GM12878 (cell line): Measurements from ENCODE around the gene DNMT3B. TPM values are rescaled to one million over a fixed set of nuclear protein-coding genes. Genes with fewer than 3 reads are reported as not detected.

Source experiments
- ATAC-seq: fragments of 200-7000 bp; cut with Tn5 transposase; 3 replicates; pipeline ENCODE4 v1.9.1; 2020; ENCODE audit warnings: mild to moderate bottlenecking, moderate library complexity
- BruUV-seq: library from RNA; stranded (reverse); fragments of 400-500 nt; replicated peaks from 2 replicates; lab custom pipeline; 2021; lab: Mats Ljungman, UMichigan
- CTCF ChIA-PET: fragments of 300-600 bp; sonication (Branson Sonifier 250); formaldehyde crosslinking; extraction: SDS; loops from one replicate; lab custom pipeline; 2021; ENCODE audit warnings: inconsistent platforms; lab: Yijun Ruan, JAX
- POLR2A ChIA-PET: fragments of 350-600 bp; formaldehyde crosslinking; extraction: SDS; loops from one replicate; lab custom pipeline; 2021; ENCODE audit warnings: inconsistent platforms; lab: Charles Lee
- RAD21 ChIA-PET: fragments of 300-600 bp; sonication (Branson Sonifier 250); formaldehyde crosslinking; loops from one replicate; lab custom pipeline; 2023; ENCODE audit warnings: antibody characterized with exemption; ENCODE audit not compliant: unreplicated experiment; lab: Charles Lee
- SMC1A ChIA-PET: fragments of 300-600 bp; sonication (Branson Sonifier 250); formaldehyde crosslinking; loops from one replicate; lab custom pipeline; 2023; ENCODE audit not compliant: unreplicated experiment, uncharacterized antibody; lab: Charles Lee
- DNase-seq: peaks from one replicate; pipeline ENCODE4 v3.0.0-alpha.2; 2011; ENCODE audit warnings: low read depth, low spot score
- FAIRE-seq: peaks from 3 replicates; lab custom pipeline; 2011; peaks lifted over from hg19 to GRCh38; lab: Jason Lieb, UNC
- H2AFZ ChIP-seq: 2 replicates; pipeline ENCODE4 v1.6.0; 2011; ENCODE audit warnings: low read depth, low read length, control low read depth; ENCODE audit not compliant: control insufficient read depth
- H3K27ac ChIP-seq: 2 replicates; pipeline ENCODE4 v1.5.1; 2011; ENCODE audit warnings: control low read depth; ENCODE audit not compliant: control insufficient read depth, insufficient read depth
- H3K27me3 ChIP-seq, 2 experiments: replicated peaks in 1 of 2; 2 replicates each; pipeline versions ENCODE4 v1.6.0 to v1.6.1; 2011; ENCODE audit warnings: low read length in 1 of 2; ENCODE audit not compliant: control insufficient read depth in 2 of 2, insufficient read depth in 2 of 2
- H3K36me3 ChIP-seq, 2 experiments: 2 replicates each; pipeline ENCODE4 v1.5.1; 2011; ENCODE audit warnings: low read length in 1 of 2; ENCODE audit not compliant: control insufficient read depth in 2 of 2, insufficient read depth in 2 of 2
- H3K4me1 ChIP-seq: 2 replicates; pipeline ENCODE4 v1.6.1; 2011; ENCODE audit warnings: mild to moderate bottlenecking, low read length, moderate library complexity, mixed read lengths; ENCODE audit not compliant: control insufficient read depth, insufficient read depth
- H3K4me2 ChIP-seq: 2 replicates; pipeline ENCODE4 v1.6.0; 2011; ENCODE audit warnings: control low read depth; ENCODE audit not compliant: control insufficient read depth, insufficient read depth
- H3K4me3 ChIP-seq: fragments of 200-600 bp; sonication (generic); 2 replicates; pipeline ENCODE4 v1.5.1; 2016
- H3K79me2 ChIP-seq: 2 replicates; pipeline ENCODE4 v1.6.0; 2011; ENCODE audit warnings: low read length; ENCODE audit not compliant: control insufficient read depth, insufficient read depth
- H3K9ac ChIP-seq: 2 replicates; pipeline ENCODE4 v1.8.0; 2011; ENCODE audit warnings: low read length, control low read depth, mixed read lengths; ENCODE audit not compliant: control insufficient read depth, insufficient read depth
- H3K9me3 ChIP-seq: replicated peaks from 3 replicates; pipeline ENCODE4 v1.5.1; 2011; ENCODE audit warnings: mild to moderate bottlenecking, low read length; ENCODE audit not compliant: control insufficient read depth, insufficient read depth
- H4K20me1 ChIP-seq: 2 replicates; pipeline ENCODE4 v1.6.0; 2011; ENCODE audit not compliant: control insufficient read depth, insufficient read depth
- ETV6 ChIP-seq, 2 experiments: fragments of 450-650 bp in 1 of 2; IDR thresholded peaks in 1 of 2; conservative IDR thresholded peaks in 1 of 2; 2 replicates each; pipeline ENCODE4 v1.6.1; 2014; ENCODE audit warnings: antibody characterized with exemption in 1 of 2, borderline replicate concordance in 1 of 2, low read depth in 1 of 2, mild to moderate bottlenecking in 1 of 2, moderate library complexity in 1 of 2
- FOXK2 ChIP-seq: fragments of 450-650 bp; IDR thresholded peaks from 2 replicates; pipeline ENCODE4 v1.6.1; 2017; ENCODE audit warnings: mild to moderate bottlenecking, moderate library complexity
- IRF4 ChIP-seq: IDR thresholded peaks from 2 replicates; pipeline ENCODE4 v1.6.1; 2011; ENCODE audit warnings: low read depth, low read length
- MEF2B ChIP-seq: fragments of 450-650 bp; IDR thresholded peaks from 2 replicates; pipeline ENCODE4 v1.6.1; 2018; ENCODE audit warnings: mild to moderate bottlenecking, moderate library complexity; ENCODE audit not compliant: partially characterized antibody, poor library complexity, severe bottlenecking
- NFYB ChIP-seq: IDR thresholded peaks from 2 replicates; pipeline ENCODE4 v1.6.1; 2011; ENCODE audit warnings: low read depth, mild to moderate bottlenecking, low read length, improper control_type of control experiment, moderate library complexity; ENCODE audit not compliant: insufficient read depth
- NR2C2 ChIP-seq: IDR thresholded peaks from 2 replicates; pipeline ENCODE4 v1.6.1; 2011; ENCODE audit warnings: borderline replicate concordance, low read depth; ENCODE audit not compliant: control insufficient read depth, insufficient read length
- SKIL ChIP-seq: fragments of 450-650 bp; IDR thresholded peaks from 2 replicates; pipeline ENCODE4 v1.6.1; 2017; ENCODE audit warnings: mild to moderate bottlenecking, low read depth, inconsistent platforms; ENCODE audit not compliant: poor library complexity, severe bottlenecking
- SREBF1 ChIP-seq: IDR thresholded peaks from 2 replicates; pipeline ENCODE4 v1.6.1; 2012; ENCODE audit warnings: mild to moderate bottlenecking, low read length
- TCF7 ChIP-seq: IDR thresholded peaks from 2 replicates; pipeline ENCODE4 v1.6.1; 2014; ENCODE audit warnings: antibody characterized with exemption, borderline replicate concordance
- WGBS: methylation state at CpG from one replicate; pipeline ENCODE4 v1.1.6; 2016; ENCODE audit warnings: low lambda C conversion rate; ENCODE audit not compliant: insufficient replicate concordance, insufficient coverage; ENCODE audit errors: missing lambda C conversion rate; 5-methylcytosine and 5-hydroxymethylcytosine counted together
- in situ Hi-C: fragments of 300-500 bp; cut with MboI; formaldehyde crosslinking; loops from 9 replicates; pipeline ENCODE4 v1.14.3; 2018; ENCODE audit warnings: mixed read lengths
- intact Hi-C: fragments of 100-400 bp; cut with micrococcal nuclease; formaldehyde crosslinking; loops from one replicate; pipeline ENCODE4 v1.14.2; 2022; ENCODE audit not compliant: unreplicated experiment
- polyA plus RNA-seq, 11 experiments: library from polyadenylated mRNA; depleted of rRNA in 4 of 11; unstranded in 6 of 11; stranded (reverse) in 5 of 11; fragments of >200 nt; fragmentation: Nextera tagmentation in 4 of 11; fragmentation: Illumina TruSeq in 1 of 11; extraction: Ambion mirVana in 4 of 11; extraction: Trizol in 1 of 11; gene quantifications; 1 replicate in 1 of 11; 2 replicates in 10 of 11; pipeline versions ENCODE4 v1.2.1 to v1.2.3, GENCODE V29; 2011 to 2016; ENCODE audit warnings: inconsistent platforms in 2 of 11, missing spikeins in 2 of 11, low read depth in 1 of 11
- total RNA-seq, 4 experiments: library from RNA; depleted of rRNA in 3 of 4; stranded (reverse); fragments of >200 nt in 3 of 4; fragmentation: Illumina TruSeq in 1 of 4; extraction: Trizol in 1 of 4; gene quantifications; 2 replicates each; pipeline versions ENCODE4 v1.2.1 to v1.2.3, GENCODE V29; 2013 to 2021
- TF ChIP-seq, protein P1 (sequence below): fragments of 450-650 bp; IDR thresholded peaks from 2 replicates; pipeline ENCODE4 v1.6.1; 2016; ENCODE audit warnings: mild to moderate bottlenecking, moderate library complexity, borderline replicate concordance
- TF ChIP-seq, protein P2 (sequence below): fragments of 450-650 bp; IDR thresholded peaks from 2 replicates; pipeline ENCODE4 v1.6.1; 2017; ENCODE audit warnings: mild to moderate bottlenecking, moderate library complexity

The DNMT3B gene
- total and polyA plus RNA-seq, 10 of the 15 experiments (the other 5 are each of a cell fraction or from before 2014, with no cell fraction given), result 0.23 to 1.9 (median 1.1) TPM

- intact Hi-C loops (no loop called here), in situ Hi-C loops (no loop called here)
- Histone ChIP-seq H3K9me3 (no peaks in the 10 kb centered on the region), H3K9ac (no peak overlapping the region), H3K27me3 (no peaks in the 10 kb centered on the region), H3K79me2 (peaks cover 3% of the 10 kb centered on the region), H3K4me1 (no peaks in the 10 kb centered on the region; the same call in 1 of the 2 replicates), H3K27ac (no peak overlapping the region), H4K20me1 (no peaks in the 10 kb centered on the region; the same call in 1 of the 2 replicates), H3K4me2 (no peak overlapping the region), H2AFZ (no peak overlapping the region), H3K36me3 (peaks cover 20 to 44% of the 10 kb centered on the region in 2 experiments), H3K4me3 (no peak overlapping the region)
- POLR2A ChIA-PET, result no interaction called here
- ATAC-seq (no peak), FAIRE-seq (no peak), DNase-seq (no peak)
- SMC1A ChIA-PET, result interaction anchor here (1.1 kb wide), 1 partner anchor 16 kb away, joined by 3 read pairs; no protein-coding TSS in a partner anchor
- CTCF ChIA-PET, result interaction anchor here (1.0 kb wide), 1 partner anchor 47 kb away, joined by 4 read pairs; no protein-coding TSS in a partner anchor
- WGBS, result 100% methylated on average over 1 of the region's 1 CpG
- RAD21 ChIA-PET, result no interaction called here
- BruUV-seq, result no TSS peak
- TF ChIP-seq ETV6 (conservative IDR thresholded peaks at IDR 0.05 in 1 of 2, IDR thresholded peaks at IDR 0.05 in 1 of 2; ENCODE audit: borderline replicate concordance in 1 of 2, low read depth in 1 of 2), result no peak
- no peak for TF ChIP-seq SREBF1
- TF ChIP-seq NR2C2, result no peak
- TF ChIP-seq NFYB, result no peak
- TF ChIP-seq IRF4, result no peak
- no peak for TF ChIP-seq TCF7
- no peak for TF ChIP-seq MEF2B
- TF ChIP-seq FOXK2, result no peak
- TF ChIP-seq, protein P1, sequence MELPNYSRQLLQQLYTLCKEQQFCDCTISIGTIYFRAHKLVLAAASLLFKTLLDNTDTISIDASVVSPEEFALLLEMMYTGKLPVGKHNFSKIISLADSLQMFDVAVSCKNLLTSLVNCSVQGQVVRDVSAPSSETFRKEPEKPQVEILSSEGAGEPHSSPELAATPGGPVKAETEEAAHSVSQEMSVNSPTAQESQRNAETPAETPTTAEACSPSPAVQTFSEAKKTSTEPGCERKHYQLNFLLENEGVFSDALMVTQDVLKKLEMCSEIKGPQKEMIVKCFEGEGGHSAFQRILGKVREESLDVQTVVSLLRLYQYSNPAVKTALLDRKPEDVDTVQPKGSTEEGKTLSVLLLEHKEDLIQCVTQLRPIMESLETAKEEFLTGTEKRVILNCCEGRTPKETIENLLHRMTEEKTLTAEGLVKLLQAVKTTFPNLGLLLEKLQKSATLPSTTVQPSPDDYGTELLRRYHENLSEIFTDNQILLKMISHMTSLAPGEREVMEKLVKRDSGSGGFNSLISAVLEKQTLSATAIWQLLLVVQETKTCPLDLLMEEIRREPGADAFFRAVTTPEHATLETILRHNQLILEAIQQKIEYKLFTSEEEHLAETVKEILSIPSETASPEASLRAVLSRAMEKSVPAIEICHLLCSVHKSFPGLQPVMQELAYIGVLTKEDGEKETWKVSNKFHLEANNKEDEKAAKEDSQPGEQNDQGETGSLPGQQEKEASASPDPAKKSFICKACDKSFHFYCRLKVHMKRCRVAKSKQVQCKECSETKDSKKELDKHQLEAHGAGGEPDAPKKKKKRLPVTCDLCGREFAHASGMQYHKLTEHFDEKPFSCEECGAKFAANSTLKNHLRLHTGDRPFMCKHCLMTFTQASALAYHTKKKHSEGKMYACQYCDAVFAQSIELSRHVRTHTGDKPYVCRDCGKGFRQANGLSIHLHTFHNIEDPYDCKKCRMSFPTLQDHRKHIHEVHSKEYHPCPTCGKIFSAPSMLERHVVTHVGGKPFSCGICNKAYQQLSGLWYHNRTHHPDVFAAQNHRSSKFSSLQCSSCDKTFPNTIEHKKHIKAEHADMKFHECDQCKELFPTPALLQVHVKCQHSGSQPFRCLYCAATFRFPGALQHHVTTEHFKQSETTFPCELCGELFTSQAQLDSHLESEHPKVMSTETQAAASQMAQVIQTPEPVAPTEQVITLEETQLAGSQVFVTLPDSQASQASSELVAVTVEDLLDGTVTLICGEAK, result no peak
- TF ChIP-seq SKIL, result no peak
- TF ChIP-seq, protein P2, sequence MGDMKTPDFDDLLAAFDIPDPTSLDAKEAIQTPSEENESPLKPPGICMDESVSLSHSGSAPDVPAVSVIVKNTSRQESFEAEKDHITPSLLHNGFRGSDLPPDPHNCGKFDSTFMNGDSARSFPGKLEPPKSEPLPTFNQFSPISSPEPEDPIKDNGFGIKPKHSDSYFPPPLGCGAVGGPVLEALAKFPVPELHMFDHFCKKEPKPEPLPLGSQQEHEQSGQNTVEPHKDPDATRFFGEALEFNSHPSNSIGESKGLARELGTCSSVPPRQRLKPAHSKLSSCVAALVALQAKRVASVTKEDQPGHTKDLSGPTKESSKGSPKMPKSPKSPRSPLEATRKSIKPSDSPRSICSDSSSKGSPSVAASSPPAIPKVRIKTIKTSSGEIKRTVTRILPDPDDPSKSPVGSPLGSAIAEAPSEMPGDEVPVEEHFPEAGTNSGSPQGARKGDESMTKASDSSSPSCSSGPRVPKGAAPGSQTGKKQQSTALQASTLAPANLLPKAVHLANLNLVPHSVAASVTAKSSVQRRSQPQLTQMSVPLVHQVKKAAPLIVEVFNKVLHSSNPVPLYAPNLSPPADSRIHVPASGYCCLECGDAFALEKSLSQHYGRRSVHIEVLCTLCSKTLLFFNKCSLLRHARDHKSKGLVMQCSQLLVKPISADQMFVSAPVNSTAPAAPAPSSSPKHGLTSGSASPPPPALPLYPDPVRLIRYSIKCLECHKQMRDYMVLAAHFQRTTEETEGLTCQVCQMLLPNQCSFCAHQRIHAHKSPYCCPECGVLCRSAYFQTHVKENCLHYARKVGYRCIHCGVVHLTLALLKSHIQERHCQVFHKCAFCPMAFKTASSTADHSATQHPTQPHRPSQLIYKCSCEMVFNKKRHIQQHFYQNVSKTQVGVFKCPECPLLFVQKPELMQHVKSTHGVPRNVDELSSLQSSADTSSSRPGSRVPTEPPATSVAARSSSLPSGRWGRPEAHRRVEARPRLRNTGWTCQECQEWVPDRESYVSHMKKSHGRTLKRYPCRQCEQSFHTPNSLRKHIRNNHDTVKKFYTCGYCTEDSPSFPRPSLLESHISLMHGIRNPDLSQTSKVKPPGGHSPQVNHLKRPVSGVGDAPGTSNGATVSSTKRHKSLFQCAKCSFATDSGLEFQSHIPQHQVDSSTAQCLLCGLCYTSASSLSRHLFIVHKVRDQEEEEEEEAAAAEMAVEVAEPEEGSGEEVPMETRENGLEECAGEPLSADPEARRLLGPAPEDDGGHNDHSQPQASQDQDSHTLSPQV, result no peak
Observed at GRCh38 chr20:32837157-32837556, 75.0 kb downstream of the DNMT3B start.
